AG04449 (cell line): Measurements from ENCODE around the gene GLMP.

Experiments
- CTCF ChIA-PET: fragments of 350-600 bp; formaldehyde crosslinking; extraction: SDS; loops from one replicate; lab custom pipeline; 2021; ENCODE audit warnings: antibody characterized with exemption; lab: Yijun Ruan, JAX
- POLR2A ChIA-PET: fragments of 400-600, 350-600 bp; formaldehyde crosslinking; extraction: SDS; loops from one replicate; lab custom pipeline; 2020; ENCODE audit warnings: antibody characterized with exemption, inconsistent platforms; lab: Yijun Ruan, JAX
- DNase-seq: peaks from one replicate; pipeline ENCODE4 v3.0.0-alpha.2; 2010; ENCODE audit warnings: low read depth, low spot score
- H3K4me3 ChIP-seq: 2 replicates; pipeline ENCODE4 v1.5.1; 2011; ENCODE audit warnings: low read depth, mild to moderate bottlenecking, control low read depth, low read length
- TF ChIP-seq, protein P1 (sequence below): IDR thresholded peaks from one replicate; pipeline ENCODE4 v1.5.1; 2011; ENCODE audit warnings: mild to moderate bottlenecking, moderate library complexity, low read length, control low read depth, inconsistent platforms; ENCODE audit not compliant: insufficient read depth; ENCODE audit errors: missing control alignments

Gene GLMP

DNA sequence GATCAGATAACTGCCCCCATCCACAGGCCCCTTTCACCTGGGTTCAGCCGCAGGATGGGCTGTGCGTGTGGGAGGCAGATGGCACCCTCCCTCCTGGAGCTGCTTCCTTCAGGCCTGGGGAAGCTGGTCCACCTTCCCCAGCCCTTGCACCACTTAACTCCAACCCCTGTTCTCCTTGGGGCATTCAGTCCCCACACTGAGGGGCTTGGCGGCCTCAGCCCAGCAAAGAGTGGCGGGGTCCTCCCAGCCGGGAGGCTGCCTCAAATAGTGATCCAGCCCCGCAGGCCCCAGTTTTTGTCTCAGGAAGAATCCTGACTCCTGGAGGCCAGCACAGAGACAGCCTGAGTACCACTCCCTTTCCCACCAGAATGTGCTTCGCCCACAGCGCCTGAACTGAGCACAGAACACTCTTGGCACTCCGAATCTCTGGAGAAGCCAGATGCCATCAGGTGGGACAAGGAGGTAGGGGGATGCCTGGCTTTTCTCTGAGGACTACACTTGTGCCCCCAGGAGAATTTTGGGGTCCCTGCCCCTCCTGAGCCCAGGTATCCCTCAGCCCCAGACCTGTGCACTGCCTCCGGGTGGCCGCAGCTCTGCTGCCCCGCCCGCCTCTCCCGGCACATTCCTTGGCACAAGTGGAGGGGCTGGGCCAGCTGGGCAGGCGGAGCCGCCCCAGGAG, 48.6 kb downstream of the GLMP start:
- ChIA-PET CTCF (interaction anchor here (0.8 to 1.5 kb wide), 8 partner anchors 11 to 157 kb away, joined by 3 to 5 read pairs (median 4); no protein-coding TSS in a partner anchor), POLR2A (interaction anchor here (0.6 kb wide), 1 partner anchor 14 kb away, joined by 4 read pairs; no protein-coding TSS in a partner anchor)
- TF ChIP-seq, protein P1, sequence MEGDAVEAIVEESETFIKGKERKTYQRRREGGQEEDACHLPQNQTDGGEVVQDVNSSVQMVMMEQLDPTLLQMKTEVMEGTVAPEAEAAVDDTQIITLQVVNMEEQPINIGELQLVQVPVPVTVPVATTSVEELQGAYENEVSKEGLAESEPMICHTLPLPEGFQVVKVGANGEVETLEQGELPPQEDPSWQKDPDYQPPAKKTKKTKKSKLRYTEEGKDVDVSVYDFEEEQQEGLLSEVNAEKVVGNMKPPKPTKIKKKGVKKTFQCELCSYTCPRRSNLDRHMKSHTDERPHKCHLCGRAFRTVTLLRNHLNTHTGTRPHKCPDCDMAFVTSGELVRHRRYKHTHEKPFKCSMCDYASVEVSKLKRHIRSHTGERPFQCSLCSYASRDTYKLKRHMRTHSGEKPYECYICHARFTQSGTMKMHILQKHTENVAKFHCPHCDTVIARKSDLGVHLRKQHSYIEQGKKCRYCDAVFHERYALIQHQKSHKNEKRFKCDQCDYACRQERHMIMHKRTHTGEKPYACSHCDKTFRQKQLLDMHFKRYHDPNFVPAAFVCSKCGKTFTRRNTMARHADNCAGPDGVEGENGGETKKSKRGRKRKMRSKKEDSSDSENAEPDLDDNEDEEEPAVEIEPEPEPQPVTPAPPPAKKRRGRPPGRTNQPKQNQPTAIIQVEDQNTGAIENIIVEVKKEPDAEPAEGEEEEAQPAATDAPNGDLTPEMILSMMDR: no peak
- no peak for DNase-seq
- no peak overlapping the region for H3K4me3 ChIP-seq

DNA sequence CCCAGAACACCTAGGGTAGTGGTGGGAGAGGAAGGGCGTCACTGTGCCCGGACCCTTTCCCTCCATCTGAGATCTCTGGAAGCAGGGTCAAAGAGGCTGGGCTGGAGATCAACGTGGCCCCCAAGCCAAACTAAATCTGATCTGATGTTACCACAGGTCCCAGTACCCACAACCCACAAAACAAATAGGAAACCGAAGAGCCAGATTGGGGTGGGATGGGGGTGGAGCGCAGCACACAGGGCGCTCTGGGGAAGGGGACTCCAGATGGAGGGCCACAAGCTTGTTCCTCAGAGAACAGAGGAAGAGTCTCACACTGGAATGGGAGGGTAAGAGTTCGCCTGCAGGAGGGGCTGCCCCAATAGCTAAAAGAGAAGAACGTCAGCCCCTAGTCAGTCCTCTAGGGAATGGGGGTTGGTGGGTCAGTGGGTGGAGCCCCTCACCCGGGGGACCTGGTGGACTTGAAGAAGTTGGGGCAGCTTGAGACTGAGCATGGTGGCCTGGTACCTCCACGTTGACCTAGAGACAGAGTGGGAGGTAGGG, 49.2 kb downstream of the GLMP start:
- no peak for DNase-seq
- TF ChIP-seq, protein P1: no peak
- POLR2A ChIA-PET: interaction anchor here (0.6 kb wide), 1 partner anchor 13 kb away, joined by 4 read pairs; no protein-coding TSS in a partner anchor
- CTCF ChIA-PET: interaction anchor here (0.7 to 1.5 kb wide), 10 partner anchors 11 to 156 kb away, joined by 3 to 6 read pairs (median 4); no protein-coding TSS in a partner anchor
- H3K4me3 ChIP-seq: no peak overlapping the region

DNA sequence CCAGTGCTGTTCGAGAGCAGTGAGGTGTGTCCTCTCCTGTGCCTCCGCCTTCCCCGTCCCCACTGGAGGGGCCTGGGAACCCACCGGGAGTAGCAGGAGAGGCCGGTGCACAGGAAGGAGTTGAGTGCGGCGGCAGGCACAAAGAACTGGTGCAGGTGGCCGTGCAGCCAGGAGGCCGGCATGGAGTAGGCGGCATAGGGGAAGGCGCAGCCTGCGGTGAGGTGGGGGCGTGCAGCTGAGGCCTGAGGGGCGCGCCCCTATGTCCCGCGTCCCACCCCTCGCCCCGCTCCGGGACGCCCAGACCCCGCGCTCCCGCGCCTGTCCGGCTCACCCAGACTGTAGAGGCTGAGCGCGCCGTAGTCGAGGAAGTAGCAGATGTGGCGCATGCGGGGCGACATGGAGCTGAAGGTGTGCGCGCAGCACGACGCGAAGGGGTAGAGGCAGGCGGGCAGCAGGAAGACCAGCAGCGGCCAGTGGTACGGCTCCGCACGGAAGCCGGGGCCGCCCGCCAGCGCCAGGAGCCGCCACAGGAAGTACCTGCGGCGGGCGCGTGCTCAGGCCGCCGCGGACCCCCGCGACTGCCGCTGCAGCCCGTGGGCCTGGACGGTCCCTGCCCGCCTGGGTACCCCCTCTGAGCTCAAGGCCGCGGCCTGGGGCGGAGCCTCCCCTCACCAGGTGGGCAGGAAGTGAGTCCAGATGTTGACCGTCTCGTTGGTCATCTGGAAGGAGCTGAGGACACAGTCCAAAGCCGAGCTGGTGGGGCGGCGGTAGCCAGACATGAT, 49.8 kb downstream of the GLMP start:
- TF ChIP-seq, protein P1: no peak
- POLR2A ChIA-PET: interaction anchor here (0.7 kb wide), 1 partner anchor 229 kb away, joined by 3 read pairs; no protein-coding TSS in a partner anchor
- CTCF ChIA-PET: interaction anchor here (0.7 to 1.5 kb wide), 11 partner anchors 12 to 156 kb away, joined by 3 to 6 read pairs (median 4); no protein-coding TSS in a partner anchor
- H3K4me3 ChIP-seq: peak overlapping the region; percentile 40
- DNase-seq: no peak

DNA sequence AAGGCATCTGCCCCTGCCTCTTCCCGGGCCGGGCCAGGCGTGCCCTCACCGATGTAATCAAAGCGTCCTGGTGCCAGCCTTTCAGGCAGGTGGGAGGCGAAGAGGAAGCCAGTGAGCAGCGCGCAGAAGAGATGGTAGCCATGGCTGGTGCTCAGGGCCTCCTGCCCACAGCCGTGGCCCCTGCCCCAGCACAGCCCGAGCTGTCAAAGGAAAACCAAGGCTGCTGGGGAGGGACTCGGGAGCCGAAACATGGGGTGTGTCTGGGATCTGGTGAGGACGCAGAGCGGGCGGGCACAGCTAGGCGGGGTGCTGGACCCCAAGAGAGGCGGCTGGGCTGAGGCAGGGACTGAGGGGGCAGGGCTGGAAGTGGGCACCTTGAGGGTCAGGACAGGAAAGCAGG, 50.8 kb downstream of the GLMP start:
- ChIA-PET POLR2A (no interaction called here), CTCF (no interaction called here)
- DNase-seq: no peak

DNA sequence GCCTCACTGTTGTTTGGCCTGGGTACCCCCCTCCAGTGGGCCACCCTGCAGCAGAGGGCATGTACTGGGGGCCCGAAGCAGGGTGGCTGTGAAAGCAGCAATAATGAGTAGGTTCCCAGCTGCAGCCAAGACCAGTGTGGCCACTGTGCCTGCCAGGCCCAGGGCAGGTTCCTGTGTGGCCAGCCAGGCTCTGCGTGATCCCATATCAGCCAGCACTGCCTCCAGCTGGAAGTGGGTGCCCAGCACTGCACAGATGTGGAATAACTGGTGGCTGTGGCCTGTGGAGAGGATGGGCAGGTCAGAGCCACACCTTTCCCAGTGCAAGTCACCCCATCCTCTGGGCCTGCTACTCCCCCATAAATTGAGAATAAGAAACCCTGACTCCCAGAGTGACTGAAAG, 51.4 kb downstream of the GLMP start:
- POLR2A ChIA-PET: no interaction called here
- H3K4me3 ChIP-seq: no peak overlapping the region
- CTCF ChIA-PET: no interaction called here
- no peak for DNase-seq
- TF ChIP-seq, protein P1: no peak

More for the DNA sequence above, 50.8 kb downstream of the GLMP start:
- no peak overlapping the region for H3K4me3 ChIP-seq
- TF ChIP-seq, protein P1: no peak
